Measurements from ENCODE around the gene CCL1.

GRCh38 chr17:34379868-34380267 is 16.8 kb upstream of the CCL1 start:
- no peak for TF ChIP-seq CTCF (IDR thresholded peaks at IDR 0.05; ENCODE audit: insufficient read depth, low read depth, low read length)
- no peak for TF ChIP-seq EZH2 (IDR thresholded peaks at IDR 0.05; ENCODE audit: insufficient read depth, low read length)

All from astrocyte (in vitro differentiated cells and primary cell).